ENCODE results near the gene LAMB1.

LAMB1 gene

GRCh38 chr7:107948645-107949442, 54.1 kb downstream of the LAMB1 start:
- Histone ChIP-seq H3K9me3 (ENCODE audit: severe bottlenecking) (no peaks in the 10 kb centered on the region), H3K4me3 (ENCODE audit: severe bottlenecking) (no peak overlapping the region), H3K4me1 (ENCODE audit: insufficient read depth, poor library complexity, severe bottlenecking) (peaks cover 72% of the 10 kb centered on the region), H3K27ac (ENCODE audit: poor library complexity, severe bottlenecking) (peak overlapping the region; percentile 96), H3K36me3 (ENCODE audit: low read depth) (peaks cover 97% of the 10 kb centered on the region), H3K27me3 (ENCODE audit: insufficient read depth, poor library complexity, severe bottlenecking) (no peaks in the 10 kb centered on the region)
- no peak for DNase-seq (ENCODE audit: low spot score)
- peak; percentile 69 for ATAC-seq (ENCODE audit: low read depth)
- TF ChIP-seq CTCF (IDR thresholded peaks at IDR 0.05; ENCODE audit: poor library complexity, severe bottlenecking) = no peak

GRCh38 chr7:107946881-107947280, 56.1 kb downstream of the LAMB1 start:
- TF ChIP-seq CTCF (IDR thresholded peaks at IDR 0.05; ENCODE audit: poor library complexity, severe bottlenecking) = no peak
- Histone ChIP-seq H3K27ac (ENCODE audit: poor library complexity, severe bottlenecking) (peak overlapping the region; percentile 96), H3K36me3 (ENCODE audit: low read depth) (peaks cover 97% of the 10 kb centered on the region), H3K27me3 (ENCODE audit: insufficient read depth, poor library complexity, severe bottlenecking) (no peaks in the 10 kb centered on the region), H3K9me3 (ENCODE audit: severe bottlenecking) (no peaks in the 10 kb centered on the region), H3K4me3 (ENCODE audit: severe bottlenecking) (no peak overlapping the region), H3K4me1 (ENCODE audit: insufficient read depth, poor library complexity, severe bottlenecking) (peaks cover 54% of the 10 kb centered on the region)
- DNase-seq (ENCODE audit: low spot score) (no peak), ATAC-seq (ENCODE audit: low read depth) (peak; percentile 26; the same call in 2 of the 3 replicates)

GRCh38 chr7:107946451-107946850, 56.5 kb downstream of the LAMB1 start:
- Histone ChIP-seq H3K9me3 (ENCODE audit: severe bottlenecking) (no peaks in the 10 kb centered on the region), H3K27ac (ENCODE audit: poor library complexity, severe bottlenecking) (peak overlapping the region; percentile 96), H3K4me1 (ENCODE audit: insufficient read depth, poor library complexity, severe bottlenecking) (peaks cover 50% of the 10 kb centered on the region), H3K27me3 (ENCODE audit: insufficient read depth, poor library complexity, severe bottlenecking) (no peaks in the 10 kb centered on the region), H3K4me3 (ENCODE audit: severe bottlenecking) (no peak overlapping the region), H3K36me3 (ENCODE audit: low read depth) (peaks cover 94% of the 10 kb centered on the region)
- DNase-seq (ENCODE audit: low spot score) (no peak), ATAC-seq (ENCODE audit: low read depth) (peak; percentile 48)
- TF ChIP-seq CTCF (IDR thresholded peaks at IDR 0.05; ENCODE audit: poor library complexity, severe bottlenecking) = no peak

GRCh38 chr7:107945332-107945731, 57.6 kb downstream of the LAMB1 start:
- Histone ChIP-seq H3K27me3 (ENCODE audit: insufficient read depth, poor library complexity, severe bottlenecking) (no peaks in the 10 kb centered on the region), H3K36me3 (ENCODE audit: low read depth) (peaks cover 94% of the 10 kb centered on the region), H3K9me3 (ENCODE audit: severe bottlenecking) (no peaks in the 10 kb centered on the region), H3K4me1 (ENCODE audit: insufficient read depth, poor library complexity, severe bottlenecking) (peaks cover 41% of the 10 kb centered on the region), H3K27ac (ENCODE audit: poor library complexity, severe bottlenecking) (peak overlapping the region; percentile 96), H3K4me3 (ENCODE audit: severe bottlenecking) (no peak overlapping the region)
- ATAC-seq (ENCODE audit: low read depth) = no peak
- DNase-seq (ENCODE audit: low spot score) = no peak
- TF ChIP-seq CTCF (IDR thresholded peaks at IDR 0.05; ENCODE audit: poor library complexity, severe bottlenecking) = no peak

Measured in RWPE2 (cell line).